Measurements from ENCODE around the gene ACAA2.

The ACAA2 gene

GRCh38 chr18:49856496-49856895, 43.2 kb upstream of the ACAA2 start:
- no peak for TF ChIP-seq ARNTL (CRISPR knock-in tag; IDR thresholded peaks at IDR 0.05; ENCODE audit: borderline replicate concordance, low read depth)
- TF ChIP-seq POU6F1 (CRISPR knock-in tag; IDR thresholded peaks at IDR 0.05; ENCODE audit: borderline replicate concordance, low read depth), result no peak
- TF ChIP-seq TOX (CRISPR knock-in tag; IDR thresholded peaks at IDR 0.05; ENCODE audit: borderline replicate concordance), result no peak
- no peak for TF ChIP-seq CREB5 (CRISPR knock-in tag; IDR thresholded peaks at IDR 0.05; ENCODE audit: low read depth)
- TF ChIP-seq GLIS3 (CRISPR knock-in tag; IDR thresholded peaks at IDR 0.05), result no peak
- no peak for TF ChIP-seq CSRNP3 (CRISPR knock-in tag; IDR thresholded peaks at IDR 0.05)
- TF ChIP-seq ZNF8 (CRISPR knock-in tag; IDR thresholded peaks at IDR 0.05), result no peak
- no peak for TF ChIP-seq TSHZ2 (CRISPR knock-in tag; IDR thresholded peaks at IDR 0.05)
- ATAC-seq, result no peak

GRCh38 chr18:49855711-49856415, 42.5 kb upstream of the ACAA2 start:
- no peak for ATAC-seq
- TF ChIP-seq ZFP3 (CRISPR knock-in tag; IDR thresholded peaks at IDR 0.05), result no peak
- TF ChIP-seq SNAI2 (CRISPR knock-in tag; IDR thresholded peaks at IDR 0.05), result no peak
- TF ChIP-seq TCF4 (CRISPR knock-in tag; IDR thresholded peaks at IDR 0.05; ENCODE audit: borderline replicate concordance), result no peak
- no peak for TF ChIP-seq TOX (CRISPR knock-in tag; IDR thresholded peaks at IDR 0.05; ENCODE audit: borderline replicate concordance)
- no peak for TF ChIP-seq CREB5 (CRISPR knock-in tag; IDR thresholded peaks at IDR 0.05; ENCODE audit: low read depth)
- TF ChIP-seq ESRRG (CRISPR knock-in tag; IDR thresholded peaks at IDR 0.05), result no peak
- no peak for TF ChIP-seq ZFP30 (CRISPR knock-in tag; IDR thresholded peaks at IDR 0.05)

- ATAC-seq, result no peak
- TF ChIP-seq ARNTL (CRISPR knock-in tag; IDR thresholded peaks at IDR 0.05; ENCODE audit: borderline replicate concordance, low read depth), result no peak
- no peak for TF ChIP-seq ZNF565 (CRISPR knock-in tag; conservative IDR thresholded peaks at IDR 0.05; ENCODE audit: low read depth)
- no peak for TF ChIP-seq TSHZ2 (CRISPR knock-in tag; IDR thresholded peaks at IDR 0.05)
- TF ChIP-seq SNAI2 (CRISPR knock-in tag; IDR thresholded peaks at IDR 0.05), result no peak
- TF ChIP-seq ZFP3 (CRISPR knock-in tag; IDR thresholded peaks at IDR 0.05), result no peak
- no peak for TF ChIP-seq CSDC2 (CRISPR knock-in tag; IDR thresholded peaks at IDR 0.05)
- TF ChIP-seq BACH2 (CRISPR knock-in tag; IDR thresholded peaks at IDR 0.05; ENCODE audit: borderline replicate concordance), result no peak
- TF ChIP-seq CREB5 (CRISPR knock-in tag; IDR thresholded peaks at IDR 0.05; ENCODE audit: low read depth), result no peak
- no peak for TF ChIP-seq ZNF70 (CRISPR knock-in tag; IDR thresholded peaks at IDR 0.05)
- TF ChIP-seq TCF4 (CRISPR knock-in tag; IDR thresholded peaks at IDR 0.05; ENCODE audit: borderline replicate concordance), result no peak
- no peak for TF ChIP-seq CSRNP3 (CRISPR knock-in tag; IDR thresholded peaks at IDR 0.05)
- TF ChIP-seq PATZ1 (CRISPR knock-in tag; IDR thresholded peaks at IDR 0.05; ENCODE audit: borderline replicate concordance), result no peak
- no peak for TF ChIP-seq ZC3H10 (CRISPR knock-in tag; IDR thresholded peaks at IDR 0.05)
- TF ChIP-seq GLIS3 (CRISPR knock-in tag; IDR thresholded peaks at IDR 0.05), result no peak
Measured at GRCh38 chr18:49854681-49855080, 41.3 kb upstream of the ACAA2 start.
